Astrocyte (in vitro differentiated cells and primary cell): ENCODE data around the gene PSMB3. TPM values are rescaled to one million over a fixed set of nuclear protein-coding genes. Genes with fewer than 3 reads are reported as not detected.

ENCODE experiments used
- DNase-seq: peaks from one replicate; pipeline ENCODE4 v3.0.0-alpha.2; 2010; ENCODE audit warnings: low read depth
- FAIRE-seq: peaks from 2 replicates; lab custom pipeline; 2011; peaks lifted over from hg19 to GRCh38; lab: Jason Lieb, UNC
- H2AFZ ChIP-seq: 2 replicates; pipeline ENCODE4 v1.6.0; 2012; ENCODE audit warnings: low read depth, low read length, inconsistent platforms
- H3K27ac ChIP-seq: 2 replicates; pipeline ENCODE4 v1.5.1; 2011; ENCODE audit warnings: low read depth, low read length, inconsistent platforms
- H3K27me3 ChIP-seq: 2 replicates; pipeline ENCODE4 v1.6.0; 2011; ENCODE audit warnings: low read length, inconsistent platforms; ENCODE audit not compliant: insufficient read depth
- H3K36me3 ChIP-seq: 2 replicates; pipeline ENCODE4 v1.5.1; 2011; ENCODE audit warnings: low read length, inconsistent platforms; ENCODE audit not compliant: insufficient read depth
- H3K4me1 ChIP-seq: 2 replicates; pipeline ENCODE4 v1.5.1; 2011; ENCODE audit warnings: low read length, inconsistent platforms; ENCODE audit not compliant: insufficient read depth
- H3K4me2 ChIP-seq: 2 replicates; pipeline ENCODE4 v1.6.0; 2012; ENCODE audit warnings: low read length, inconsistent platforms
- H3K4me3 ChIP-seq: 2 replicates; pipeline ENCODE4 v1.5.1; 2011; ENCODE audit warnings: low read depth, mild to moderate bottlenecking, low read length, inconsistent platforms; ENCODE audit not compliant: insufficient read depth
- H3K79me2 ChIP-seq: 2 replicates; pipeline ENCODE4 v1.6.0; 2012; ENCODE audit warnings: mild to moderate bottlenecking, low read length, inconsistent platforms; ENCODE audit not compliant: insufficient read depth
- H3K9ac ChIP-seq: 2 replicates; pipeline ENCODE4 v1.6.0; 2012; ENCODE audit warnings: mild to moderate bottlenecking, low read length, inconsistent platforms
- H3K9me3 ChIP-seq: 2 replicates; pipeline ENCODE4 v1.5.1; 2012; ENCODE audit warnings: low read depth, mild to moderate bottlenecking, low read length, inconsistent platforms; ENCODE audit not compliant: insufficient read depth
- H4K20me1 ChIP-seq: 2 replicates; pipeline ENCODE4 v1.6.0; 2012; ENCODE audit warnings: low read length, inconsistent platforms; ENCODE audit not compliant: insufficient read depth
- H3K27ac Mint-ChIP-seq: one replicate; pipeline ENCODE4 v1.8.0; 2021; ENCODE audit warnings: mild to moderate bottlenecking, mixed read lengths; ENCODE audit not compliant: unreplicated experiment
- H3K27me3 Mint-ChIP-seq: one replicate; pipeline ENCODE4 v1.8.0; 2021; ENCODE audit warnings: low read depth, mixed read lengths; ENCODE audit not compliant: unreplicated experiment
- H3K36me3 Mint-ChIP-seq: one replicate; pipeline ENCODE4 v1.8.0; 2021; ENCODE audit warnings: low read depth, mixed read lengths; ENCODE audit not compliant: unreplicated experiment
- H3K4me1 Mint-ChIP-seq: one replicate; pipeline ENCODE4 v1.8.0; 2021; ENCODE audit warnings: low read depth, mixed read lengths; ENCODE audit not compliant: unreplicated experiment
- H3K4me3 Mint-ChIP-seq: one replicate; pipeline ENCODE4 v1.8.0; 2021; ENCODE audit warnings: mild to moderate bottlenecking, moderate library complexity, mixed read lengths; ENCODE audit not compliant: unreplicated experiment
- H3K9me3 Mint-ChIP-seq: one replicate; pipeline ENCODE4 v1.8.0; 2021; ENCODE audit warnings: mild to moderate bottlenecking, mixed read lengths; ENCODE audit not compliant: unreplicated experiment
- CTCF ChIP-seq: IDR thresholded peaks from 2 replicates; pipeline ENCODE4 v1.5.1; 2011; ENCODE audit warnings: low read depth, mild to moderate bottlenecking, inconsistent platforms, low read length, moderate library complexity; ENCODE audit not compliant: insufficient read depth
- EZH2 ChIP-seq: IDR thresholded peaks from 2 replicates; pipeline ENCODE4 v1.6.1; 2012; ENCODE audit warnings: mild to moderate bottlenecking, low read length, inconsistent platforms; ENCODE audit not compliant: insufficient read depth
- total RNA-seq: library from RNA; stranded (reverse); gene quantifications from 2 replicates; pipeline ENCODE4 v1.2.1, GENCODE V29; 2021

Gene PSMB3
- total RNA-seq, 1 donor from 2014 or later: 191 TPM

GRCh38 chr17:38719289-38719942 is 33.1 kb upstream of the PSMB3 start:
- Mint-ChIP-seq H3K27ac (no peak overlapping the region), H3K9me3 (no peaks in the 10 kb centered on the region), H3K4me3 (no peak overlapping the region), H3K27me3 (peaks cover 6% of the 10 kb centered on the region), H3K36me3 (peaks cover 12% of the 10 kb centered on the region), H3K4me1 (no peaks in the 10 kb centered on the region)
- H3K27me3 ChIP-seq: no peaks in the 10 kb centered on the region
- peaks cover 2% of the 10 kb centered on the region for H3K36me3 ChIP-seq
- H4K20me1 ChIP-seq: no peaks in the 10 kb centered on the region
- H3K27ac ChIP-seq: no peak overlapping the region
- H3K4me2 ChIP-seq: no peak overlapping the region
- H3K4me1 ChIP-seq: no peaks in the 10 kb centered on the region
- no peaks in the 10 kb centered on the region for H3K79me2 ChIP-seq
- no peak for TF ChIP-seq EZH2
- no peak for TF ChIP-seq CTCF
- no peak overlapping the region for H3K4me3 ChIP-seq
- H2AFZ ChIP-seq: no peak overlapping the region
- no peak for DNase-seq
- no peaks in the 10 kb centered on the region for H3K9me3 ChIP-seq
- no peak overlapping the region for H3K9ac ChIP-seq
- FAIRE-seq: no peak

- no peaks in the 10 kb centered on the region for H4K20me1 ChIP-seq
- no peak overlapping the region for H2AFZ ChIP-seq
- Mint-ChIP-seq H3K9me3 (no peaks in the 10 kb centered on the region), H3K27me3 (peaks cover 6% of the 10 kb centered on the region), H3K4me3 (no peak overlapping the region), H3K27ac (no peak overlapping the region), H3K4me1 (no peaks in the 10 kb centered on the region), H3K36me3 (peaks cover 12% of the 10 kb centered on the region)
- no peaks in the 10 kb centered on the region for H3K4me1 ChIP-seq
- TF ChIP-seq EZH2: no peak
- TF ChIP-seq CTCF: no peak
- H3K4me3 ChIP-seq: no peak overlapping the region
- no peak for DNase-seq
- H3K27ac ChIP-seq: no peak overlapping the region
- H3K9me3 ChIP-seq: no peaks in the 10 kb centered on the region
- H3K79me2 ChIP-seq: no peaks in the 10 kb centered on the region
- FAIRE-seq: no peak
- peaks cover 2% of the 10 kb centered on the region for H3K36me3 ChIP-seq
- no peaks in the 10 kb centered on the region for H3K27me3 ChIP-seq
- no peak overlapping the region for H3K4me2 ChIP-seq
- H3K9ac ChIP-seq: no peak overlapping the region
These were observed 32.4 kb upstream of the PSMB3 start for GRCh38 chr17:38719943-38720641.

GRCh38 chr17:38720941-38721340 is 31.6 kb upstream of the PSMB3 start:
- Histone ChIP-seq H3K36me3 (peaks cover 2% of the 10 kb centered on the region), H3K9ac (no peak overlapping the region), H3K4me2 (no peak overlapping the region), H3K9me3 (no peaks in the 10 kb centered on the region), H3K27me3 (no peaks in the 10 kb centered on the region), H3K4me1 (no peaks in the 10 kb centered on the region), H3K27ac (no peak overlapping the region), H4K20me1 (no peaks in the 10 kb centered on the region), H3K4me3 (no peak overlapping the region), H2AFZ (no peak overlapping the region), H3K79me2 (no peaks in the 10 kb centered on the region)
- H3K27me3 Mint-ChIP-seq: peaks cover 6% of the 10 kb centered on the region
- DNase-seq (no peak), FAIRE-seq (no peak)
- no peaks in the 10 kb centered on the region for H3K9me3 Mint-ChIP-seq
- peaks cover 10% of the 10 kb centered on the region for H3K36me3 Mint-ChIP-seq
- no peak overlapping the region for H3K4me3 Mint-ChIP-seq
- no peak overlapping the region for H3K27ac Mint-ChIP-seq
- no peak for TF ChIP-seq EZH2
- TF ChIP-seq CTCF: no peak
- H3K4me1 Mint-ChIP-seq: no peaks in the 10 kb centered on the region
